Astrocyte of the hippocampus (primary cell): ENCODE measurements around the gene MRPL10.
A peak's percentile ranks its signal among the peaks of the same experiment; 100 is the strongest.

Experiments
- DNase-seq: peaks from one replicate; pipeline ENCODE4 v3.0.0; 2011; ENCODE audit warnings: low read depth, low spot score

The MRPL10 gene

DNA sequence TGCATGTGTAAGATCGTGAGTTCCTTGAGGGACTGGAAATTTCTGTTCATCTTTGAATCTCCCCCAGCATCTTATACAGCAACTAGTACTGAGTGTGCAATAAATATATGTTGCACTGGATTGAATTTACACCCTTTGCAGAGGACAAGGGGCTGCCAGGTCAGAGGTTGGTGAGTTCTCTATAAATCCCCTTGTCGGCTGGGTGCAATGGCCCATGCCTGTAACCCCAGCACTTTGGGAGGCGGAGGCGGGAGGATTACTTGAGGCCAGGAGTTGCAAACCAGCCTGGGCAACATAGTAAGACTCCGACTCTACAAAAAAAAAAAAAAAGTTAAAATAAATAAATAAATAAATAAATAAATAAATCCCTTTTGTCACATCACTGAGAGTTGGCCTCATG lies 29.0 kb upstream of the MRPL10 start:
- DNase-seq: no peak

DNA sequence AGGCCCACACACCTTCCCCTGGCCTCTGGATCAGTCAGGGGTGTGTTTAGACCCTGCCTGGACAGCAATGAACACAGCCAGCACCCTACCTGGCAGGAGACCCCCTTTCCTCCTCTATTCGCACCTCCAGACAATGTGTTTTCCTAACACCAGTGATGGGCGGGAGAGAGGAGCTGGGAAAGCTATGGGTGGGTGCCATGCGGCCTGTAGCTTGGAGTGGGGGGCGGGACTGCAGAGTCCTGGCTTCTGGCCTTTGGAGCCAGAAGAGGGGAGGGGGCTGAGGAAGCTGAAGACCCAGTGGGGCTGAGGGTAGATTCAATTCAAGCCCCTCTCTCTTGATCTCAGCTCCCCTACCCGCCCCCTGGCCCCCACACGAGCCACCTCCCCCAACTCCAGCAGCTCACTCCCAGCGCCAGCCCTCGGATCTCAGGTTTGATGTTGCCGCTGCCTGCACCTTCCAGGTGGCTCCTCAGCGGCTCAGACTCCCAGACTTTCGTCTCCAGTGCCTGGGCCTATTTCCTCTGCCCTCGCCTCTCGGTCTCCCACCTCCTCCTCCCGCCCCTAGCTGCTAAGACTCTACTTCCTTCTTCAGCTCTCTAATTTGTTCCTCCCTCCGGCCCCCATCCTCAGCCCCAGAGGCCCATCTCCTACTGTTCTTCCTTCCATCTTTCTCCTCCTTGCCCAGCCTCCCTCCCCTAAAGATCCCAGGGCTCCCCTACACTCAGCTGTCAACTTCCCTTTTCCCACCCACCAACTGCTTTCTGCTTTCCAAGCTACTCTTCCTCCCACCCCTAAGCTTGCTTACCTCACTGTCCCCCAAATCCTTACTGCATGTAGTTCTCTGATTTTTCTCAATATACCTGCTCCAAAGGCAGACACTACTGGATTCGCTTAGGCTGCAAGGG lies 26.5 kb upstream of the MRPL10 start:
- no peak for DNase-seq

DNA sequence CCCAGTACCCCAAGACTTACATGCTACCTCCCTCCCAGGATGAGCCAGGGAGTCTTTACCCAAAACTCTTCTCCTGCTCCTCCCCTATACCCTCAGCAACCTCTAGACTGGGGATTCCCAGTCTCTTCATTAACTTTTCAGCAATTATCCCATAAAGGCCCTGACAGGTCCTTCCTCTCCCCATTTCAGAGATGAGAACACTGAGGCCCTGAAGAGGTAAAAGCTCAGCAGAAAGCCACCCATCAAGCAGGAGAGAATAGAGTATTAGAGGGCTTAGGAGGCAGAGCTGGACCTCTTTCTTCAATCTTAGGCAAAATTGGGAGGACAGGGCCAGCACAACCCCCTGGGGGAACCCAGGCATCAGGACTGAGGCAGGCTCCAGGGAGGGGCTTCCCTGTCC lies 25.5 kb upstream of the MRPL10 start:
- no peak for DNase-seq

DNA sequence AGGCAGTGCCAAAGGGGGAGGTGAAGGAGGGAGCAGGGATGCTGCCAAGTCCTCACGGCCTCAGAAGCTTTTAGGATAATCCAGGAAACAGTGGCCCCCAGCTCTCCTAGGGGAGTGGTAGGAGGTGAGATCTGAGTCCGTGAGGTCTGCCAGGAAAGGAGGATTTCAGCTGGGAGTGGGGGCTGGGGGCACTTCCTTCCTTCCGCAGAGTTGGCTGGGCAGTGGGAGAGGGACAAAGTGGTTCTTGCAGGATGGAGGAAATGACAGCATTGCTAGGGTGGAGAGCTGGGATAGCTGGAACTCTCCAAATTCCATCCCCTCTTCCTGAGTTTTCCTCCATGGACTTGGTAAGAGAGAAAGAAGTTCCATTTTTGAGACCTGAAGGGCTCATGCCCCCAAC lies 24.4 kb upstream of the MRPL10 start:
- no peak for DNase-seq

DNA sequence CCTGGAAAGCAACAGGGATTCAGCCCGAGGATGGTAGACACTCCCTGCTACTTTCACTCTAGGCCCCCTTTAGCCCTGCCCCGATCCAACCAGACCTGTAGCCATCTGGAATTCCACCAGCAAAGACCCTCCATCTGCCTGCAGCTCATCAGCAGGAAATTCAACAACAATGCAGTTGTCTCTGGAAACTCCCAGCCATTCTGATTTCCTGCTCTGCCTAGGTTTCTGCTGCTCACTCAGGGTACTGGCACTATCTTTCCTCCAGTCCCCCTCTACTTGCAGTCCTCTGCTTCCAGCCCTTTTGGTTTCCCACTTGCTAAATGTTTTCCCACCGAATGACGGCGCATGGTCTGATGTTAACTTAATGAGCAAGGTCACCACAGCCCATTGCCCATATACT lies 22.3 kb upstream of the MRPL10 start:
- no peak for DNase-seq

DNA sequence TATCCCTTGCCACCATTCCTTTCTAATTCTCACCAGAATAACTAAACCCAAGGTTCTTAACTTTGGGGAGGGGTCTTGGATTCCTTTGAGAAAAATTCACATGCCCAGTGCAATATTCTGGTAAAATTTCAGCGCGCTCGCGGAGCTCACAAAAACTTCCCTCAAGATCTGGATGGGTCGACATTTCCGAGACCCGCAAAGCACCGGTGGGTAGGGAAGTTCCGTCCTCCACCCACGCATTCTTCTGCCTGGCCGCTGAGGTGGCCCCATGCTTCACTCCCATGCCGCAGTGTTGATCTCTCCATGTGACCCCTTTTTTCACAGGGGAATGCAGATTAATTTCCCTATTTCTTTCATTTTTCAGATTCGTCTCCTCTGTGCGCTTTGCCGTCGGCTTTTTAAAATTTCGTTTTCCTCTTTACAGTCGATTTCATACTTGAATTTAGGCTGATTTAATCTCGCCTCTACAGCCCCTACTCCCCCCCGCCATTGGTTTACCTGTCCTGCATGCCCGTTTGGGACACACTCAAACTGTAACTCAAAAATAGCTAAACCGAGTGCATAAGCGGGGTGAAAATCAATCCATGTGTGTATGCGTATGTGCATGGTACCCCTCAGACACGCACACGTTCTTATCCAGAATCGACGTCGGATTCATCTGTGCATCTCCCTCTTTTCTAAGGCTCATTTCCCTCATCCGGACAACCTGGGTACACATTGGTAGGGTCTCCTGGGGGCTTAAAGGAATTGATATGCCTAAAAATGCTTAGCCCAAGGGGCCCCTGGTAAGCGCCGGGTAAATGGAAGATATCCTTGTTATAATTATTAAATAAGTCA lies 21.0 kb upstream of the MRPL10 start:
- peak; percentile 26 for DNase-seq

DNA sequence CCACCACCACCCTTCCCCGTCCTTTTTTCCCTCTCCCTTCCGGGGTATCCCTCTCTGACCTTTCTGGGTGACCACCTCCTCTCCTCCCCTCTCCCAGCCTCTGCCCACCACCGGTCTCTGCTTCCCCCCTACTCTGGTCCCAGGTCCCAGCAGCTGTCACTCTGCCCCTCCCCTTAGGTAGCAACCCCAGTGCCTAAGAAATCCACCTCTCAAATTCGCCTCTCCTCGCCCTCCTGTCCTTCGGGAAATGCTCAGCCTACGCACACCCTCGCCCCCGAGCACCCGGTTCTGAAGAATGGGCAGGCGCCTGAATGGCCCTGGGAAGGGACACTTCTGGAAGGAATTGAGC lies 20.4 kb upstream of the MRPL10 start:
- no peak for DNase-seq

DNA sequence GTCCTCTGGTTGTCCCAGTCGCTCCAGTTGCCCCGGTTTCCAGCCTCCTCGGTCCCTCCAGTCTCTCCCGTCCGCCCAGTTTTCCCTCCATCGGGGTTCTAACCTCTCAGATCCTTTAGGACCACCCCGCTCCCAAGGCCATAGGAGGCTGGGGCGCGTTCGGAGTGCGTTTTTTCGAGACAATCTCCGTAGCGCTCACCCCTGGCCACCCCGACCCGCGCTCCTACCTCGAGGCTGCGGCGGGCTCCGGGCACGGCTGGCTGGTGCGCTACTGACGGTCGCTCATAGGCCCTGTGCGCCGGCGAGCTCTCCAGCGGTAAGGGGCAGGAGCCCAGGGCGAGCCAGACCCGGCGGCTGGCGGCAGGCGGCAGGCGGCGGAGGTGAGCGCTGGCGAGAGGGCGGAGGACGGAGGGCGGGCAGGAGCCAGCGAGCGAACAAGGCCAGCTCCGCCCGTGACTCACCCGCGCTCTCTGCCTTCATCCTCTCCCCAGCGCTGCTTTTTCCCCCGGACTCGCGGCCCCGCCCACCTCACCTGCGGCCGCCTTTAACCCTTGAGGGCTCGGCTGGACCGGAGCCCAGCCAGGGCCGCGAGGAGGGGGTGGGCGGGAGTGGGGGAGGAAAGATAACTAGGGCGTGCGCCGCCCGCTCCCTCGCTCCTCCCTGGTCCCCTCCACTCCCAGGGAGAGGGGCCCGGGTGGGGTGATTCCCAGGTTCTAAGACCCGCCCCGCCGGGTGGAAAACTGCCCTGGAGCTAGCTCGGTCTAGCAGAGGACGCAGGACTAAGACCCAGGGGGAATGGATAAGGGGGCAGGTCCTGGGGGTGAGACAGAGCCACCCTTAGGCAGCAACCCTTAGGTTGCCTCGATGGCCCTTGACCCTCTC lies 19.6 kb upstream of the MRPL10 start, which contains the start of gene SP6:
Gene SP6 (minus strand): TSS at position 472 of the 882 bp plus-strand sequence. CDS start 2,734 bp downstream, outside the sequence.
- peak; percentile 87 for DNase-seq

DNA sequence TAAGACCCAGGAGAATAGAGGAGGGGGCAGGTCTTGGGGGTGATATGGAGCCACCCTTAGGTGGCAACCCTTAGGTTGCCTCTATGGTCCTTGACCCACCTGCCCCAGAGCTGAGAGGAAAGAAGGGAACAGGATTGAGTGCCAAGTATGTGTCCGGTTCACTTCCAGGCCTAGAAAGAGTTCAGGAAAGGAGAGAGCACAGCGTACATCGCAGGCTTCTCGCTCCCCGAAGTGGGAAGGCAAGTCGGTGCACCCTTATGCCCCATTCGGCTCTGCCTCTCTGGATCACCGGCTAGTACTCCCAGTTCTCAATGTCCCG lies 19.0 kb upstream of the MRPL10 start:
- DNase-seq: no peak

DNA sequence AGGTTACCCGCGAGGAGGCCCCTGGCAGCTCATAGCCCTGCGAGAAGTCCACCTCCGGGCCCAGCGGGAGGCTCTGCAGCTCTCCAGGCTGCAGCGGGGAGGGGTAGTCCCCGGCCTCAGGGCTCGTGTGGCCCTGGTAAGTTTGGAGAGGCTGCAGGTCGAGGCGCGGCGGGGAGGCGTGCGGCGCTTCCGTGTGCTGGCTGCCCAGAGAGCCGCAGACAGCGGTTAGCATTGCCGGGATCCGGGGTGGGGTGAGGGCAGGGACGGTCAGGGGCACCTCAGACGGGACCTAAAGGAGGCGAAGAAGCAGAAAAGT lies 16.8 kb upstream of the MRPL10 start:
- no peak for DNase-seq

DNA sequence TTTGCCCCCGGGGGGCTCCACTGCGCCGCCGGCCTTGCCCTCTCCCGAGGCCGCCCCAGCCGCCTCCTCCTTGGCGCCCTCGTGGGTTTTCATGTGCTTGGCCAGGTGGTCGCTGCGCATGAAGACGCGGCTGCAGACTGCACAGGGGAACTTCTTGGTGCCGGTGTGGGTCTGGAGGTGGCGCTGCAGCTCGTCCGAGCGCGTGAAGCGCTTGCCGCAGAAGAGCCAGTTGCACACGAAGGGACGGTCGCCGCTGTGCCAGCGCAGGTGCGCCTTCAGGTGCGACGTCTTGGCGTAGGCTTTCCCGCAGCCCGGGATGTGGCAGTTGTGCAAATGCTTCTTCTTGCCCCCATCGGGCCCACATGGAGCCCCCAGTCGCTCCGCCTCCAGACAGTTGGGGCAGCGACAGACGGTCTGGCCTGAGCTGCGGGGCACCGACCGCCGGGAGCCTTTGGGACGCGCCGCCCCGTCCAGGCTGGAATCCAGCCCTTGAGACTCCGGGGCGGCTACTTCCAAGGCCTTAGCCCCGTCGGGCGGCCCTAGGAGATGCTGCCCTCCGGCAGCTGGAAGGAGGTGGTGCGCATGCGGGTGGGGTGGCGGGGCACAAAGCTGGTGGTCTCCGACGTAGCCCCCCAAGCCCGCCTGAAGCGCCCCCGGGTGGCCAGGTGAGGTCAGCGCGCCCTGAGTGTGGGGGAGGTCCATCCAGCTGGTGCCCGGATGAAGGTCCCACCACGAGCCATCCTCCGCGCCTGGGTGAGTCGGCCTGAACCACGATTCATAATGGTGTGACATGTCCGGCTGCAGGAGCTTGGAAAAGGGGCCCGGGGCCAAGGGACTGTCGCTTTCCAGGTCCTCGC lies 16.2 kb upstream of the MRPL10 start:
- peak; percentile 45 for DNase-seq

DNA sequence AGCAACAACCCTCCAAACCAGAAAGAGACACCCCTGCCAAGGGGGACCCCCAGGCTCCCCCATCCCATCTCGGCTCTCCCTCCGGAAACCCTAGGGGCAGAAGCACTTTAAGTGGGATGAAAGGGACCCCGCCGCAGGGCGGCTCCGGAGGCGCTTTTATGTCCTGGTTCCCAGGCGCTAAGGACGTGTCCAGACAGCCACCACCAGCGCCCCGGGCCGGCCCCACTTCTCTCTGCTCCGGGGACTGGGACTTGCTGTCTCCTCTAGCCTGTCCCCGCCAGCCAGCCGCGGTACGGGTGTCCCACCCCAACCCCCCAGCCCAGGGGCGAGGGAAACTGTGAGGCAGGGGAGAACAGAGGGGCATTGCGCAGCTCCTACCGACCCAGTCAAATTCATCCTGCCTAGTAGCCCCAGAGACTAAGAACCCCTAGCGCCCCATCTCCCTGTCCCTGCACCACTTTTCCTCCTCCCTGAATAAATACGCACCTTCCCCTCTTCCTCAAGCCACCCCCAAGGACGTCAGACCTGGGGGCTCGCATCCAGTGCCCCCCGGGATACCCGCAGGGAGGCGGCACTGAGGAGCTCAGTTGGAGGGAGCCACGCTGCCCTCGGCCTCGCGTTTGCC lies 15.5 kb upstream of the MRPL10 start:
- DNase-seq: no peak

DNA sequence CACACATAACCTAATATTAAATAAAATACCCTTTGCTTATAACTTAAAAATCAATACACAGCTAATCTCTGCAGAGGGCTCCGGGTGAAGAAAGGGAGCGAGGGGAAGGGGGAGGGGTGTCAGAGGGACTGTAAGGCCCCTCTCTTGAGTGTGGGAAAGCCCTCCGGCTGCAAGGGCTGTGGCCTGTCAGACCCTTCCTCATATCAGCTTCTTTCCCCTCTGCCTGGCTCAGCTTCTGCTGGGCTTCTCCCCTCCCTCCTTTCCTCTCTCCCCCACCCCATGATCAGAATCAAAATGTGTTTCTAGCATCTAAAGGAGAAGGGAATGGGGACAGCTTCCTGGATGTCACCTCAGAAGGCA lies 14.4 kb upstream of the MRPL10 start:
- DNase-seq: no peak

DNA sequence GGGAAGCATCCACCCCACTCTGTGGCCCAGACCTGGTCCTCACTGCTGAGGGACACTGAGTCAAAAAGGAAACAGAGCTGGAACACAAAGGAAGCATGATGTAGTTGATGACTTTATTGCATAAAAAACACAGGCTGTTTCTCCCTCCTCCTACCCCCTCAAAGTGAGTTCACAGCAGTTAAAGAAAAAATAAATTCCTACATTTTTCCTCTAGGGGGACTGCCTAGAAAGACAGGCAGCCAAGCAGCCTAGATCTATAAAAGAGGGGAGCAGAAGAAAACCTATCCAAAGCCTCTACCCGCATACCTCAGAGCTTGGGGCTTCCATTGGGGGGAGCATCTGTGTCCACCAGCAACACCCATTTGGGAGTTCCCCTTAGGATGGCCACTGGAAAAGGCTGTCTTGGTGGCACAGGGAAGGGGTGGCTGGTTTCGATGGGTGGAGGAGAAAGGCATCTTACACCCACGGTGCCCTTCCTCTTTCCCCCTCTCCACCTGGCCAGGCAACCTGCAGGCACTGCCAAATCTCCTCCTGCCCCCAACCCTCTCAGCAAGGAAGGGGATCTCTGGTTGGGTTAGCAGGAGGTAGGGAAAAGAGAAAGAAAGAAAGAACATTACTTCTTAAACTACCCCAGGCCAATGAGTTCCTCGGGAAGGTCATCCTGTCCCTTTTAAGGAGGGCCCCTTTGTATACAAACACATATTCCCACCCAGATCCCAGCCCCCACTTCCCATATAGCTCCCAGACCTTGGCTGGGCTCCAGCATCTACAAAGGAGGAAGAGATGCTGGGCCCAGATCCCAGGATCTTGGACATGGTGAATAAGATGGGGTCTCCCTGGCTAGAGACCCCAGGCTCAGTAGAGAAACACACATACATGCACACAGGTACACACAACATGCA lies 13.7 kb upstream of the MRPL10 start:
- no peak for DNase-seq

DNA sequence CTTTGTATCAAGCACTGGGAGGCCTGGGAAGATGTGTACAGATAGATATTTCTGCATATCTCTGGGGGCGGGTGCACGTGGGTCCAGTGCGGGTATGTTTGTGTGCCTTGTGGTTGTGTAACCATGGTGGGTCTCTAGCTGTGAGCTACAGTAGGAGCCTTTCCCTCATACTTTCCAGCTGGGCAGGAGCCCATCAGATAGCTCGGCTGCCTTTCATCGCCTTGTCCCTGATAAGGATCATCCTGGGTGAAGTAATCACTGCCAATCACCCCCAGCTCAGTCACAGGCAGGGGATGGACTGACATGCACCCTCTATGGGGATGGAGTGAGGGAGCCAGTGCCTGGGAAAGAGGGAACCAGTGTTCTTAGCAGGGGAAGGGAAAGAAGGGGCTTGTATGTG lies 12.9 kb upstream of the MRPL10 start:
- peak; percentile 50 for DNase-seq

DNA sequence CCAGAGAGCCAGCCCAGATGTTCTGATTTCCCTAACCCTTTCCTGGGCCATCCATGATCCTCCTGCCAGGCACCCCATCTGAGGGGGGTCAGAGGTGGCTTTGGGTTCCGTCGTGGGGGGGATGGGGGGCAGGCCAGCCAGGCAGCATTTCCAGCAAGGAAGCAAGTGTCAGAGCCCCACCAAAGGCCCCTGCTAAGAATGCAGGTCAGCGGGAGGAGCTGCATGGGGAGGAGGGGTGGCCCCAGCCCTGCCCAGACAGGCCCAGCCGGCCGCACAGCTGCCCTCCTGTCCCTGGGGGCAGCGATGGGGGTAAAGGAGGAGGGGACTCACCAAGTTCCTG lies 12.0 kb upstream of the MRPL10 start:
- no peak for DNase-seq

DNA sequence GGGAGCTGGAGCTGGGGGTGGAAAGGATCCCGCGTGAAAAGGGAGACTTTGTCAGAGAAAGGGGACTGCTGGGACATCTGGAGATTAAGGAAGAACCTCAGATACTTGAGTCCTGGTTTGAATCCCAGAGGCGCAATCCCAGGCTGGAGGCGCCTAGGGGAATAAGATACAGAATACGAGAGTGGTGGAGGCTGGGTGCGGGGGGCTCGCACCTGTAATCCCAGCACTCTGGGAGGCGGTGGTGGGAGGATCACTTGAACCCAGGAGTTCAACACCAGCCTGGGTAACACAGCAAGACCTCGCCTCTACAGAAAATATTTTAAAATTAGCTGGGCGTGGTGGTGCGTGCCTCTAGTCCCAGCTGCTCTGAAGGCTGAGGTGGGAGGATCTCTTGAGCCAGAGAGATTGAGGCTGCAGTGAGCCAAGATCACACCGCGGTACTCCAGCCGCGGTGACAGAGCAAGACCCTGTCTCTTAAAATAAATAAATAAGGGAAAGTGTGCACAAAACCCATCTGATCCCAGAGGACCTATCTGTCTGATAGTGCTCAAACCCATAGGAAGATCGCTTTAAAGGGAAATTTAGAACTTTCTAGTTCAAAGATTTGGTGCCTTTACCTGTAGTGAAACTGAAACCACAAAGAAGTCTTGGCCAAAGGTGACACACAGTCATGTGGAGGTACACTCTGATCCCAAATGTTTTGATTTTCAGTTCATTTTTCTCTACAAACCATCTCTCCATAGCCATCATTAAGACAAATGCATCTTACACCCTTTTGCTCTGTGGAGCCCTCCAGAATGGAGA lies 10.3 kb upstream of the MRPL10 start:
- DNase-seq: no peak

DNA sequence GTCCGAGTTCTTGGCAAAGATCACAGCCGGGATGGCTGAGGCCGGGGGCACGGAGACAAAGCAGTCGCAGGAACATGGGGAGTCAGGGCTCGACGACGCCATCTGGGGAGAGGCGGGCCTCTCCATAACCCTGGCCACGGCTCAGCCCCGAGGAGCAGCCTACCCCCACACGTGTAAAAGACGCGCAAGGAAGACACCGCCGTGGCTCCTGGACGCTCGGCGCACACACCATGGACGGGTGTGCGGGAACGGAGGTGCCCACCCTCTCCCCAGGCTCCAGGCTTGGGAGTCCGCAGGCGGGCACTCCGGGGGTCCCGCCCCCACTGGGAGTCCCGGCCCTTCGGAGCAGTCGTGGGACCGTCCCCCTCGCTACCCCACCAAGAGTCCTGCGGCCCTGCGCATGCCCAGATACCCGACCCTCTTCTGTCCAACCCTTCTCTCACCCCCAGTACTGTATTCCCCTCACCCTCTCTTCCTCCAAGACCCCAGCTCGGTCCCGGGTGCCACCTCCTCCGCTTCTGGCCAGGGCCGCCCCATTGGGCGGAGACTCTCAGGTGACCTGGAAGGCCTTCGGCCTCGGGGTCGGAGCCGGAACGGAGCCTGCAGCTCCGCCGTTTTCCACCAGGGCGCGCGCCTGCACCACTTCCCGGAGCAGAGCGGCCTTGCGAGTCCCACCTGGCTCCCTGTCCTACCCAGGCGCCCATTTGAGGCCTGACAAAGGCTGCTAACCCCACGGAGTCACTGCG lies 9.6 kb upstream of the MRPL10 start, which contains the start of gene SCRN2:
Gene SCRN2 (minus strand): TSS at position 532 of the 746 bp plus-strand sequence. CDS start 430 bp downstream, at position 102.
- peak; percentile 95 for DNase-seq
